Stimulated activated CD4-positive, alpha-beta T cell treated with anti-CD3 and anti-CD28 coated beads, Interleukin-2, amount 100 ng/mL, for 48 hours (primary cell): ENCODE data around the gene ATP4A.
"Not testable (repeated sequence)": the region's sequence is repeated elsewhere in the genome, so short reads cannot be mapped to it uniquely, and the experiment has no call there.

Experiments used
- DNase-seq, 2 donors: peaks; one replicate each; pipeline ENCODE4 v3.0.0-alpha.2; 2020

ATP4A gene

DNA sequence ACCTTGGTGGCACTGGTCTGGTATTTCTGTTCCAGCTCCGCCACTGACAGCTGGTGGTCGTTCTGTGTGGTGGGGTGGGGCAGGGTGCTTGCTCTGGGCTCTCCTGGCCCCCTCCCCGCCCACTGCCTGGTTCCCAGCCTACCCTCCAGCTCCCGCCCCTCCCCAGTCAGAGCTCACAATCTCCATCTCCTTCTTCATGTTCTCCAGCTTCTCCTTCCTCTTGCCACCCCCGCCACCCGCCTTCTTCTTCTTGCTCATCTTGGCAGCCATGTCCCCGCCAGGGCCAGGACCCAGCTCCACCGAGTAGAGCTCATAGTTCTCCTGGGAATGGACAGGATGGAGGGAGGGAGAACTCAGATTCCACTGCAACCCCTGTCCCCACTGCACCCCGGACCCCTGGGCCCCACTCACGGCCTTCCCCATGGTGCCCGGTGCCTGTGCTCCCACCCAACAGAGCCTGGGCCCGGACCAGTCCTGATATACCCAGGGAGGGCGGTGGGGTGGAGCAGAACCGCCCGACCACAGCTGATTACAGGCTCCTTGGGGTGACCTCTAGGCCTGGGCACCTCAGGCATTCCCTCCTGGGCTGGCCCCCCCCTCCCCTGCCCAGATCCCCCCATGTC, at the start of gene ATP4A:
Gene ATP4A (minus strand): TSS at position 452 of the 623 bp plus-strand sequence. CDS start 29 bp downstream, at position 423.
- no peak for DNase-seq

DNA sequence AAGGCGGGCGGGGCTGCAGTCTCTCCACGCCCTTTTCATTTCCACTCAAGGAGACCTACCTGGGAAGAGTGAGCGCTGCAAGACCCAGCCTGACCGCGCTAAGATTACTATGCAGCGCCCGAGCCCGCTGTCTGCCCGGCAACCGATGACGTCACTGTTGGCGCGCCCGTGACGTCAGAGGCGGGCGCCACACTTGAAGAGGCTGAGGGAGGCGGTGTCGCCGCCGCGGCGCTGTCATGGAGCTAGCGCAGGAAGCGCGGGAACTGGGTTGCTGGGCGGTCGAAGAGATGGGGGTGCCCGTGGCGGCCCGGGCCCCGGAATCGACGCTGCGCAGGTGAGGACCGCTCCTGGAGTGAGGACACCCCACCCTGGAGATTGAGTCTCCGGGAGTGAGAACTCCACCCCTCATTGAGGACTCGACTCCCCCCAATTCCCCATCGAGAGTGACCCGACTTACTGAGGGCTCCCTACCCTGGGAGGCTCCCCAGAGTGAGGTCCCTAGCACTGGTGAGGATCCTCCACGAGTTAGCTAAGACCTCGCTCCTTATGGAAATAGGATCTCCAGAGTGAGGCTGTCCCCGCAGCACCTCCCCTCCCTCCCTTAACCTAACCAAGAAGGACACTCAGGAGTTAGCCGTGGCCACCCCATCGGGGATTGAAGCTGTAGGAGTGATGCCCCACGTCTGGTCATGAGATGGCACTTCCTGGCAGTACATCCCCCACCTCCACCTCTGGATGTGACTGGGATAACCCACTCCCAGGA, 49.3 kb upstream of the ATP4A start, which contains the start of gene HAUS5:
Gene HAUS5 (plus strand): TSS at position 177 of the 763 bp plus-strand sequence. CDS start 60 bp downstream, at position 237.
- peak; percentile 97 to 99 for DNase-seq

DNA sequence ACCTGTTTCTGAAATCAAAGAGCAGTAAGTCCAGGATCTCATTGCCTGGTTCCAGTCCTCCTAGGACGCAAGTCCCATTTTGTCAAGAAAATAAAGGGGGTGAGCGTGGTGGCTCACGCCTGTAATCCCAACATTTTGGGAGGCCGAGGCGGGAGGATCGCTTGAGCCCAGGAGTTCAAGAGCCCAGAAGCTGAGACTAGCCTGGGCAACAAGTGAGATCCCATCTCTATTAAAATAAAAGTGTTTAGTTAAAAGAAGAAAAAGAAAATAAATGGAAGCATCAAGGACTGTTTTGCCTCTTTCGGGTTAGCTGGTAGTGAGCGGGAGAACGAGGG, 48.7 kb upstream of the ATP4A start:
- no peak for DNase-seq

DNA sequence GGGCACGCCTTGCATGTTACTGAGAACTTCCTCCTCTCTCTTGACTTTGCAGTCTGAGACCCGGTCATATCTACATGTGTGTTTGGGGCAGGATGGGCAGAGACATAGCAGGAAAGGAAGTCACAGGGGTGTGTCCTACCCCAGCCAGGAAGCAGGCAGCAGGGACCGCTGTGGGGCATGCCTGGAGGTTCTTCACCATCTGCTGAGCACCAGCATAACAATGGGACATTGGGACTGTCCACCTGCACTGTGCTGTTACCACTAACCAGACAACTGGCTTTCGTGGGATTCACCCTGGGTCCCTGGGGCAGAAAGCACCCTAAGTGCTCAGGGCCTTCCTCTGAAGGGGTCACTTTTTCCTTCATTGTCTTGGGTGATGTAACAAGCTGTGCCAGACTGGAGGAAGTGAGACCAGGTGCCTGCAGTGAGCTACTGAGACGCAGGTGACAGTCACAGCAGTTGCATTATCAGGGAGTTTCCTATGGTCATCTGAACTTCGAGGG, 46.4 kb upstream of the ATP4A start:
- no peak for DNase-seq

DNA sequence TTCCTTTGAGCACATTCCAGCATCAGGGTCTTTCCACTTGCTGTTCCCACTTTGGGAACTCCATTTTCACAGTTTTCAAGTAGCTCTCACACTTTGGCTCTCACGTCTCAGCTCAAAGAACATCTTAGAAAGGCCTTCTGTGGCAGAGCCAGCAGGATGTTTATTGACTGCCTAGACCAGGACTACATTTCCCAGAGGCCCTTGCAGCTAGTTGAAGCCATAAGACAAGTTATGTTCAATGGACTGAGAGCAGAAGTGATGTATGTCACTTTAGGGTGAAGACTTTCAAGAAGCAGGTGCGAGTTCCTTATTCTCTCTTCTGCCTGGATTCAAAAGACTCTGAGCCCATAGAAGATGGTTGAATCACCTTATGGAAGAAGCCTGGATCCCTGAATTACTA, 44.8 kb upstream of the ATP4A start:
- no peak for DNase-seq

DNA sequence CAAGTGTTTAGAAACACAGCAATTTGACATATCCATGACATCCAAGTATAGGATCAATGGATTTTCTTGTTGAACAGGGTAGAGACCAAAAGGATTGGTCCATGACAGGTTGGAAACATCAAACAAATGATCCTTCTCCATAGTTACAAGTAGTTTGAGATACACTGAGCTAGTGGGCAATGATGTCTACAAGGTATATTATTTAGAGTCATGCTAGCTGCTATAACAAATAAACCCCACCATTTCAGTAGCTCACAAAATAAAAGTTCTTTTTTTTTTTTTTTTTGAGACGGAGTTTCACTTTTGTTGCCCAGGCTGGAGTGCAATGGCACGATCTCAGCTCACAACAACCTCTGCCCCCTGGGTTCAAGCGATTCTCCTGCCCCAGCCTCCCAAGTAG, 44.2 kb upstream of the ATP4A start:
- no peak for DNase-seq

DNA sequence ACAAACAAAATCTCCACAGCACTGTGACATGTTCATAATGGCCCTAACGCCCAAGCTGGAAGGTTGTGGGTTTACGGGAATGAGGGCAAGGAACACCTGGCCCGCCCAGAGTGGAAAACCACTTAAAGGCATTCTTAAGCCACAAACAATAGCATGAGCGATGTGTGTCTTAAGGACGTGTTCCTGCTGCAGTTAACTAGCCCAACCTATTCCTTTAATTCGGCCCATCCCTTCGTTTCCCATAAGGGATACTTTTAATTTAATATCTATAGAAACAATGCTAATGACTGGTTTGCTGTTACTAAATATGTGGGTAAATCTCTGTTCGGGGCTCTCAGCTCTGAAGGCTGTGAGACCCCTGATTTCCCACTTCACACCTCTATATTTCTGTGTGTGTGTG, 43.7 kb upstream of the ATP4A start:
- DNase-seq, result not testable (repeated sequence)

DNA sequence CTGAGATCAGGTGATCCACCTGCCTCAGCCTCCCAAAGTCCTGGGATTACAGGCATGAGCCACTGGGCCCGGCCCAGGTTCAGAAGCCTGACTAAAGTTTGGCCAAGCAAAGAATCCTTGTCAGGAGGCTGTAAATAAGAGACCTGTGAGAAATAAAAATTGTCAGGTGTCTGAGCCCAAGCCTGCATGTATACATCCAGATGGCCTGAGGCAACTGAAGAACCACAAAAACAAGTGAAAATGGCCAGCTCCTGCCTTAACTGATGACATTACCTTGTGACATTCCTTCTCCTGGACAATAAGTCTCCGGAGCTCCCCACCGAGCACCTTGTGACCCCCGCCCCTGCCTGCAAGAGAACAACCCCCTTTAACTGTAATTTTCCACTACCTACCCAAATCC, 41.0 kb upstream of the ATP4A start:
- not testable (repeated sequence) for DNase-seq

DNA sequence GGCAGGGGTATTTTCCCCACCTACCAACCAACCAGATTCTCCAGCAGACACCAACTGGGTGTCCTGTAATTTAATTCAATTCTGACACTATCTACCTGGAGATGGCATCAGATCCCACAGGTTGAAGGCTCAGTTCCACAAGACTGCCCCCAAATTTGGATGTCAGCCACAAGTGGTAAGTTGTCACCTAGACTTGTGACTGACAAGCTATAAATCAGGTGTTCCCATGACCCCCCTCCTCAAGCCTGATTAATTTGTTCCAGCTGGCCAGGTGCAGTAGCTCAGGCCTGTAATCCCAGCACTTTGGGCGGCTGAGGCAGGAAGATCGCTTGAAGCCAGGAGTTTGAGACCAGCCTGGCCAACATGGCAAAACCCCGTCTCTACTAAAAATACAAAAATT, 38.5 kb upstream of the ATP4A start:
- DNase-seq, result no peak

DNA sequence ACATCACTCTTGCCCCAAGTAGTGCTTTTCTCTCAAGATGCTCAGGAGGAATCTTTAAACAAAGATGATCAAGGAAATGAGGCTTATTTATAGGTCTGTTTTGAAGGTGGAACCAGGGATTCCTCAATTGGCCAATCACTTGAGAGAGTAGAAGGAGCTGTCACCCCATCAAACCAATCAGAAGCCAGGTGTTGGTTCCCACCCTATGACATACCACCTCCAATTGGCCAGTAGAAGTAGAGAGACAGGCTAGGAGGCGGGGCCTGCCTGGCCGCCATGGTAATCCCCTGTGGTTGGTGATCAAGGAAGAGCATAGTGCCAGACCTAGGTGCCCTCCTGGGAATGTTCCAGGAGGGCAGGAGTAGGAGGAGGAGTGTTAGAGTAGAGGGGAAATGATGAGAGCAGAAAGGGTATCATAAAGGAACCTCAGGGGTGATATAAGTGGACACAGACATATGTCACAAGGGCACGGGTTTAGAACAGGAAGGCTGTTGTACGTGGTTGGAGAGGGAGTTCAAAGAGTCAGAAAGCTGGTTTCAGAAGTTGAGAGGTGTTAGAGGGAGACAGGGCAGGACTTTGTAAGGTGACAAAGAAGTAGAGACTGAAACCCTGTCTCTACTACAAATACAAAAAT, 33.0 kb upstream of the ATP4A start:
- no peak for DNase-seq

DNA sequence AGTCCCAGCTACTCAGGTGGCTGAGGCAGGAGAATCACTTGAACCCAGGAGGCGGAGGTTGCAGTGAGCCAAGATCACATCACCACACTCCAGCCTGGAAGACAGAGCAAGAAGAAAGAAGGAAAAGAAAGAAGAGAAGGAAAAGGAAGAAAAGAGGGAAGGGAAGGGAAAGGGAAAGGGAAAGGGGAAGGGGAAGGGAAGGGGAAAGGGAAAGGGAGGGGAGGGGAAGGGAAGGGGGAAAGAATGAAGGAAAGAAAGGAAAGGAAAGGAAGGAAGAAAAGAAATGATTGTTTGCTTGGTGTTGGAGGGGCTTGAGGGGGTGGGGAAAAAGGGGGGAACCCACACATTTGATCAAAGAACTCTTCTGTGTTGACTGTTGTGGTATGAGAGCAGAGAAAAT, 32.5 kb upstream of the ATP4A start:
- no peak for DNase-seq

DNA sequence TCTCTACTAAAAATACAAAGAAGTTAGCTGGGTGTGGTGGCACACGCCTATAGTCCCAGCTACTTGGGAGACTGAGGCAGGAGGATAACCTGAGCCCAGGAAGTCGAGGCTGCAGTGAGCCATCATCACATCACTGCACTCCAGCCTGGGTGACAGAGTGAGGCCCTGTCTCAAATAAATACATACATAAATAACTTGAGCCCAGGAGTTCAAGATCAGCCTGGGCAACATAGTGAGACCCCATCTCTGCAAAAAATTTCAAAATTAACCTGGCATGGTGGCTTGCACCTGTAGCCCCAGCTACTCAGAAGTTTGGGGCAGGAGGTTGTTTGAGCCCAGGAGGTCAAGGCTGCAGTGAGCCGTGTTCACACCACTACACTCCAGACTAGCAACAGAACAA, 31.6 kb upstream of the ATP4A start:
- DNase-seq, result not testable (repeated sequence)

DNA sequence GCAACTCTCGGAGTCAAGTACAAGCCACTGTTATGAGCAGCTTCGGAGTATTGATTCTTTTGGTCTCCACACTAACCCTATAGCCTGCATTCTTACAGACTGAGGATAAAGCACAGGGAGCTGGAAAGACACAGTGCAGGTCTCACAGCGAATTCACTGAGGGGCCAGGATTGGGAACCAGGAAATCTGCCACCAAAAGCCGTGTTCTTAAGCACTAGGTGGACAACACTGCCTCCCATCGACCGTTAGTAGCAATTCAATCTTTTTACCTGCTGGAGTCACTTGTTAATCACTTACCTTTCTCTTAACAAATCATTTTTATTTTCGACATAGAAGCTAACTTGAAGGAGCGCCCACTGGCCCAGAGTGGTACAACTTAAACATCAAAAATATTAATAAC, 28.8 kb upstream of the ATP4A start:
- no peak for DNase-seq

DNA sequence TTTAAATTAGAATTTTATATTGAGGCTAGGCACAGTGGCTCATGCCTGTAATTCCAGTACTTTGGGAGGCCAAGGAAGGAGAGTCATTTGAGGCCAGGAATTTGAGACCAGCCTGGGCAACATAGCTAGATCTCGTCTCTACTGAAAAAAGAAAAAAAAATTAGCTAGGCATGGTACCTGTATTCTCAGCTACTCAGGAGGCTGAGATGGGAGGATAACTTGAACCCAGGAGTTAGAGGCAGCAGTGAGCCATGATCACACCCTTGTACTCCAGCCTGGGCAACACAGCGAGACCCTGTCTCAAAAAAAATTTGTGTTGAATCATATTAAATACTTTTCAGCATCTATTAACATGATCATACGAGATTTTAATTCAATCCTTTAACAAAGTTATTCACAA, 27.4 kb upstream of the ATP4A start:
- no peak for DNase-seq

DNA sequence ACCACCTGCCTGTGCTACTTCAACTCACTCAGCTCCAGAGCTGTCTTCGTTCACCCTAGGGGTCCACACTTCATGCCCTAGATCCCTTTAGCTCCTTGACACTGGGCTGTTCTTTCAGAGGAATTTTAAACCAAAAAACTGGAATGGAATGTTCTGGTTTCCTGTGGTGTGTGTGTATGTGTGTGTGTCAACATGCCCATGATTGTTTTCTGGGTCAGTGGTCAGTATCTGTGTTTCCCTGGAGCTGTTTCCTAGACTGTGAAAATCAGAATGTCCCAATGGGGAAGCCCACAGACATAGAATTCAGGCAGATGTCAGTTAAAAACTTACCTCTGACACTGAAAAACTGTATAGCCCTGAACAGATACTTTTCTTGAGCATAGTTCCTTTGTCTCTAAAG, 23.9 kb upstream of the ATP4A start:
- DNase-seq, result no peak

DNA sequence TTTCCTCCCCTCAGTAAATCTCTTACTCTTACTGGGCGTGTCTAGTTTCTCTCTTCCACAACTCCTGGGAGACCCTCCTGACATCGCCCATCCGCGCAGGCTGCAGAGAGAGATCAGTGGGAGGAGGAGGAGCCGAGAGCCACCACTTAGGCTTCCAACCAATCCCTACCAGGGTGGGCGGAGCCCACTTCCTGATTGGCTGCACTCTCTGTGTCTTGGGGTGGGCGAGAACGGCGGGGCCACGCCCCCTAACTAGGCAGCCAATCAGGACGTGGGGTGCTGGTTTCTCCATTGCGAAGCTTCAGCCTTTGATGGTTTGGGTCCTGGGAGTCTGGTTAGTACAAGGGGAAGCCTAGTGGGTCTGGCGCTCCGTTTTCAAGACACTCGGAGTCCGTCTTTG, 22.4 kb upstream of the ATP4A start, which contains the start of gene PMIS2:
Gene PMIS2 (plus strand): TSS at position 326 of the 400 bp plus-strand sequence. CDS start 87 bp downstream, outside the sequence.
- DNase-seq, result peak in 1 of 2 donors; percentile 11

DNA sequence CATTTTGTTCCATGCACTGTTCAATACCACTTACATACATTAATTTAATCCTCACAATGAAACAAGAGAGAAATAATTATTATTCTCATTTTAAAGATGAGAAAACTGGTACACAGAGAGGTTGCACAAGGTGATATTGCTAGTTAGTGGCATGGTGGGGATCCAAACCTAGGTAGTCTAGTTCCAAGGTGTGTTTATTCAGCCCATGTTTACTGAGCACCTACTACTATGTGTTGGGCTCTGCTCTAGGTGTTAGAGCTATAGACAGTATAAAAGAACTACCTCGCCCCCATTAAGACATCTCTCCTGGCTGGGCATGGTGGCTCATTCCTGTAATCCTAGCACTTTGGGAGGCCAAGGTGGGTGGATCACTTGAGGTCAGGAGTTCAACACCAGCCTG, 19.3 kb upstream of the ATP4A start:
- no peak for DNase-seq

DNA sequence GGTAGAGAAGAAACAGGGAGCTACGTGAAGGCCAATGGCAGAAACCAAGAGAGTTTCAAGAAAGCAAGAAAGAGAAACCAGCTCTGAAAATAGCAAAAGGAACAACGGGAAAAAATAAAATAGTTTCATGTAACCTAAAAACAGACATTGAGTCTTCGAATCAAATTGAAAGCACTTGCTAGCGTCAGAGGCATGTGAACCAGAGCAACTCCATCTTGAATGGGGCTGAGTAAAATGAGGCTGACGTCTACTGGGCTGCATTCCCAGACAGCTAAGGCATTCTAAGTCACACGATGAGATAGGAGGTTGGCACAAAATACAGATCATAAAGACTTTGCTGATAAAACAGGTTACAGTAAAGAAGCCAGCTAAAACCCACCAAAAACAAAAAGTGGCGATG, 15.2 kb upstream of the ATP4A start:
- no peak for DNase-seq

DNA sequence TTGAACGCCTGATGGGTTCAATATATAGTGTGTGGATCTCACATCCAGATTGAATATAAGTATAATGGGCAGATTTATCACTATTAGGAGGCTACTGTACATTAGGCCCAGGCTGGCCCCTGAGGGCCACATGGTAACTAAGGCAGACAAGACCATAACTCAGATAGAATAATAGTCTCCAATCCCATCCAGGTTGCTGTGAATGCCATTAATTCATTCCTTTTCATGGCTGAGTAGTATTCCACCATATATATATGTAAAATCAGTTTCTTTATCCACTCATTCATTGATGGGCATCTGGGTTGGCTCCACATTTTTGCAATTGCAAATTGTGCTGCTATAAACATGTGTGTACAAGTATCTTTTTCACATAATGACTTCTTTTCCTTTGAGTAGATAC, 14.5 kb upstream of the ATP4A start:
- DNase-seq, result no peak

DNA sequence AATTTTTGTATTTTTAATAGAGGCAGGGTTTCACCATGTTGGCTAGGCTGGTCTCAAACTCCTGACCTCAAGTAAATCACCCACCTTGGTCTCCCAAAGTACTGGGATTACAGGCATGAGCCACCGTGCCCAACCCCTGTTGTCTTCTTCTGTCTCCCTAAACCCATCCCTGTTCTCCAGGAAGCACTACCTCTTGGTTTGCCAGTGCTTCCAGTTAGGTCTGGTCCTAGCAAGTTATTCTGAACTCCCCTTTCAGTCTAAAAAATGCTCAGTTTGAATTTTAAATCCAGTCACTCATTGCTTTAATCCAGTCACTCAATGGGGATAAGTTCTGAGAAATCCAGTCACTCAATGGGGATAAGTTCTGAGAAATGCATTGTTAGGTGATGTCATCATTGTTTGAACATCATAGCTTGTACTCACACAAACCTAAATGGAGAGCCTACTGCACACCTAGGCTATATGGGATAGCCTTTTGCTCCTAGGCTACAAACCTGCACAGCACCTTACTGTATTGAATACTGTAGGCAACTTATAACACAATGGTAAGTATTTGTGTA, 8.0 kb upstream of the ATP4A start:
- no peak for DNase-seq

DNA sequence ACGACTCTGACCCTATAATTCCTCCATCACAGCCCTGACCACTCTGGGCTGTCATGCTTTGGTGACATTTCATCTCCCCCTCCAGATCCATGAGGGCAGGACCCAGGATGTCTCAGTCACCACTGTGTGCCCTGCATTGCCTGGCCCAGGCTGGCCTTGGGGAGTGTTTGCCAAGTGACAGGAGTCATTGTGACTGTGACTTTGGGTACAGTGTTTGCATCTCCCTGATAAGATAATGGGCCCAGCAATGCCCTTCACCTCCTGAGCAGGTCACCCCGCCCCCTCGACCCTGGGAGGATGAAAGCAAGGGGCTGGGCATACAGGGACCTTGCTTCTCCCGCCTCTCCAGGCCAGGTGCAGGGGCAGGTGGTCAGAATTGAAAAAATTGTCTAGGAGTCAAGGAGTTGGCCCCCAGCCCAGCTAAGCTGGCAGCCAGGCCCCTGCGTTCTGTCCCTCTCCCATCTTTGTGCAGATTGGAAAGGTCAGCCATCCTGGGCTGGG, 5.9 kb upstream of the ATP4A start:
- no peak for DNase-seq

DNA sequence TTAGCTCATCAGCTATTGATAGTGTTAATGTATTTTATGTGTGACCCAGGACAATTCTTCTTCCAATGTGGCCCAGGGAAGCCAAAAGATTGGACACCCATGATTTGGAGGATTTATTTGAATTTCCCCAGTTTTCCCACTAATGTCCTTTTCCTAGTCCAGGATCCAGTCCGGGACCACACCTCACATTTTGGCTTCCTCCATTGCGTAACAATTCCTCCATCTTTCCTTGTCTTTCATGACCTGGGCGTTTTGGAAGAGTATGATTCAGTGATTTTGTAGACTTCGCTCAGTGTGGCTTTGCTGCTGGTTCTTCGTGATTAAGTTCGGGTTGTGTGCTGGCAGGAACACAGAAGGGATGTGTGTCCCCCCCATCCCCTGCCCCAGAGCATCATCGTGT, 3.3 kb upstream of the ATP4A start:
- DNase-seq, result no peak
